Frontal cortex (tissue), 4 donors: ENCODE measurements around the gene TMEM200A. TPM values are rescaled to one million over a fixed set of nuclear protein-coding genes. Genes with fewer than 3 reads are reported as not detected.

Experiments
- DNase-seq, 2 donors: peaks; one replicate each; pipeline ENCODE4 v3.0.0; 2012; ENCODE audit warnings: low spot score in 2 of 2
- FAIRE-seq: peaks from 2 replicates; lab custom pipeline; 2012; peaks lifted over from hg19 to GRCh38; lab: Jason Lieb, UNC
- total RNA-seq: library from RNA; depleted of rRNA; stranded (reverse); fragments of >200 nt; gene quantifications from one replicate; pipeline ENCODE4 v1.2.3, GENCODE V29; 2014
- donor health status: control.
- donor health status: control.
- donor health status: control.

Gene TMEM200A
- total RNA-seq, 1 donor from 2014 or later, result 20.4 TPM

DNA sequence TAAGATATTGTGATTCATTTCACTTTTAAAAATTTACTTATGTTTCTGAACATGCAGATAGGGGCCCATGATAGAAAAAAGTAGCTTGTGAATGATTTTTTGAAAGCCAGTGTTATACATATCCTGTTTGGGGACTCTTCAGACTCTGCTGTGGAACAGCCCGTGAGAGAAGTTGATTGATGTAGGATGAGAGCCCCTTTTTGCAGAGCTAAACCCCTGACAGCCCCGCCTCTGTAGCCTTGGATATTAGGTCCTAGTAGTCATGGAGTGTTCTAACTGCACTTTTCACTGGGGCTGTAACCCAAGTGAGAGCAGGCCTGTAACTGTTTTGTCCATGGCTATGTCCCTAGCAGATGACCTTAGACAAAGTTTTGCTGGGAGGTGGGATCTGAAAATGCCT, 8.2 kb downstream of the TMEM200A start:
- FAIRE-seq (no peak), DNase-seq (no peak)

- FAIRE-seq (no peak), DNase-seq (no peak)
These were observed 11.1 kb downstream of the TMEM200A start for GRCh38 chr6:130376936-130377335.

DNA sequence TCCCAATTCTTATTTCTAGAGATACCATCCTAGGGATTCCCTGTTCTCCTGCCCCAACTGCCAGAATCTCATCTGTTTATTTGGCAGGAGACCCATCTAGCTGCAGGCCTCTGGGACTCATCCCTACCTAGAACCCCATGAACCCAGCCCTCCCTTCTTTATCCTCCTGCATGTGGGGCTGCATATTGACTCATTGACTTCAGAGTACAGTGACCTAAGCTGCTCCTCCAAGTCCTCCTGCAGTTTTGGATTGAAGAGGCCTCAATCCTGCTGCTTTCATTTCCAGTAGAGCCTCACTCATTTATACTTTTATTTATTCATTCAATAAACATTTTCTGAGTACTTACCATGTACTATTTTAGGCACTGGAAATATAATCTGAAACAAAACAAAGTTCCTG, 11.6 kb downstream of the TMEM200A start:
- DNase-seq, result no peak
- no peak for FAIRE-seq

GRCh38 chr6:130377915-130378314, 12.1 kb downstream of the TMEM200A start:
- no peak for DNase-seq
- no peak for FAIRE-seq

- DNase-seq, result no peak
- no peak for FAIRE-seq
These were observed 13.4 kb downstream of the TMEM200A start for GRCh38 chr6:130379223-130379622.

DNA sequence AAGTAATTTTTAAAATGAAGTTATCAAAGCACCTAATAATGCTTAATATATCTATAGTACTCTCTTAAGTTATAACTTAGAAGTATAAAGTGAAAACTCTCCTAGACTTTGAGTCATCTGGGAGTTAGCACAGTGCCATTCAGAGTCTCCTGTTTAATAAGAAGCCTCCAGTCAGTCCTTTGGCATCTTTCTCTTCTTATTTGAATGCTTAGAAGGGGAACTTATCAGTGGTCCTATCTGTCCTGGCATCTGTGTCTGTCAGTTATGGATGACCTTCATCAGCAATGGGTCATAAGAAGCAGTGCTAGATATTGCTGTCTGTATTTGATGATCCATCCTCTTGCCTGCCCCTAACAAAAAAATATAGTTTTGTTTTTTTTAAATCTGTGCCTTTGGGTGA, 15.2 kb downstream of the TMEM200A start:
- FAIRE-seq (no peak), DNase-seq (no peak)

DNA sequence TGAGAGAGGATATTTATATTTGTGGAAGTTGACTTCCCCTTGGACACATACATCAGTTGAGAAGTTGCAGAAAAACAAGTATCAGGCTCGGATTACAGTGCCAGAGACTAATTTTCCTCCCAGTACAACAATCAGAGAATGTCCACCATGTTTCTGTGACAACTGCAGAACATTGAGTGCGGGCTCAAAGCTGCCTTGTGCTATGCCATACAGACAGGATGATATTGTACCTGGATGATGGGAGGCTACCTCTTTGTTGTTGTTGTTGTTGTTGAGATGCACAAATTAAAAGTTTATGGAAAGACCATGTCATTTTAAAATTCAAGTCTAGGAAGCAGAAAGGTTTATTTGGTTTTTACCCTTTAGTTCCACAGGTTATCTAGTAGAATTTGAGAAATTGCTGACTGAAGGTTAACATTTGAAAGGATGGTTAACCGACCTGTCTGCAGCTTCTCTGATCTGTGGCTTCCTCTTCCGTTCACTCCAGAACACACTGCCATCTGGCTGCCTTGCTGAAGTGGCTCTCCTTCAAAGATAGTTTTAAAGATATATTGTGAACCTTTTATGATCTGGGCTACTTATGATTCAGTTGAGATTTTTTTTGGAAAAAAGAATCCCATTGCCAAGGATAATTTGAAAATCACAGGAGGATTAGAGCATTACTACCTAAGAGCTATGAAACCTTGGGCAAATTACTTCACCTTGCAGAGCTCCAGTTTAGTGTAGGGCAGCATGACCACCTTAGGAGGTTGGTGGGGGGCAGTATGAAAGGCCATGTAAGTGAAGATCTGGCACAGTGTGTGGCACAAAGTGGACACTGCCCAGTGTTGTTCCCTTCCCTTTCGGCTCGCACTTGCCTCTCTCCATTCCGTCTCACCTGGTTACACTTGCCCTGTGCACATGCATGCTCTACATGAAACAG, 15.9 kb downstream of the TMEM200A start:
- DNase-seq (no peak), FAIRE-seq (no peak)

GRCh38 chr6:130382872-130383490, 17.2 kb downstream of the TMEM200A start:
- DNase-seq (no peak), FAIRE-seq (no peak)

- no peak for DNase-seq
- no peak for FAIRE-seq
These were observed 19.4 kb downstream of the TMEM200A start for GRCh38 chr6:130385064-130385695.

GRCh38 chr6:130389142-130389541, 23.3 kb downstream of the TMEM200A start:
- FAIRE-seq, result no peak

GRCh38 chr6:130390890-130391289, 25.1 kb downstream of the TMEM200A start:
- FAIRE-seq (no peak), DNase-seq (no peak)

More at GRCh38 chr6:130389142-130389541, 23.3 kb downstream of the TMEM200A start:
- no peak for DNase-seq

- no peak for DNase-seq
- FAIRE-seq, result no peak
These were observed 27.5 kb downstream of the TMEM200A start for GRCh38 chr6:130393306-130393705.

- FAIRE-seq (no peak), DNase-seq (peak in 1 of 2 donors; percentile 5)
These were observed 28.4 kb downstream of the TMEM200A start for GRCh38 chr6:130394246-130394645.

- no peak for DNase-seq
- FAIRE-seq, result no peak
These were observed 29.3 kb downstream of the TMEM200A start for GRCh38 chr6:130395164-130395563.

- no peak for FAIRE-seq
- DNase-seq, result no peak
These were observed 30.9 kb downstream of the TMEM200A start for GRCh38 chr6:130396722-130397121.

DNA sequence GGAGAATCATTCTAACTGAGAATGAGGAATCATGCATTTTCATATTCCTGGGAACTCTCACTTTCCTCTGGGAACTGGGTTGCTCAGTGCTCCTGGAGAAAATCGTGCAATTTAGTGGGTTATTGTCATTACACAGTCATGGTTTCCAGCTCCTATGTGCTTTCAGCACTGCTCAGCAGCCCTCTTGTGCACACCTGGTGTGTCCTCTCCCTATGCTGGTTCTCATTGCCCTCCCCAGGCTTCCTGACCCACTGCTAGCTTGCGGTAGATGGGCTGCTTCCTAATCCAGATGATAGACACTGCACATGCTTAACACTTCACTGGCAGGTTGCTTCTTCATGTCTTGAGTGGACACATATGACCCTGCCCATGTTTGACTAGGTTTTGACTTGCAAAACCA, 39.7 kb downstream of the TMEM200A start:
- no peak for FAIRE-seq
- no peak for DNase-seq

GRCh38 chr6:130407032-130407431, 41.2 kb downstream of the TMEM200A start:
- FAIRE-seq, result no peak
- DNase-seq, result no peak

DNA sequence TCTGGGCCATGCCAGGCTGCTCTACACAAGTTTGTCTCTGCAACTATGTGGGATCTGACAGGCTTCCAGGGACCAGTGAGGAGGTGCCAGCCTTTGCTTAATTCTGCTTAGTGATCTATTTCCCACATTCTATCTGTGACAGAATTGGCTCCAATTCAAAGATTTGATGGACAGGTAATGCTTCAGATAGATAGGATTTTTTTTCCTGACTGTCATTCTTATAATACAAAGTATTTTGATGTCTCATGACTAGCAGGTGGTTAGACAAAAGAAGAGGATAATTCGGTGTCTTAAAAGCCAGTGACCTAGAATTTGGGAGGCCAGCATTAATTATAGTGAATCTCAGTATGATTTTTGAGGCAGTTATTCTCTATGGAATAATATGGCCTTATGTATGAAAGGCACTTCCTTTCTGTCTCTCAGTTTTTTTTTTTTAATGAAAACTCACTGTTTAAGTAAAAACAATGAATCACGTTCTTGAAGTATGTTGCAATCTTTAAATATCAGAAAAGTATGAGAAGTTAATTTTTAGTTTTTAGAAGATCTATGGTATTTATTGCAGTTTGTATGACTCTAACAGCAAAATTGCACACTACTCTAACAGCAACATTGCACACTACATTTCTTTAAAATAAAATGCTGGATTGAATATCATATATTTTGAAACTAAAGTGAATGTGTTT, 43.7 kb downstream of the TMEM200A start:
- no peak for FAIRE-seq
- DNase-seq, result no peak

GRCh38 chr6:130411481-130411880, 45.7 kb downstream of the TMEM200A start:
- FAIRE-seq (no peak), DNase-seq (no peak)

DNA sequence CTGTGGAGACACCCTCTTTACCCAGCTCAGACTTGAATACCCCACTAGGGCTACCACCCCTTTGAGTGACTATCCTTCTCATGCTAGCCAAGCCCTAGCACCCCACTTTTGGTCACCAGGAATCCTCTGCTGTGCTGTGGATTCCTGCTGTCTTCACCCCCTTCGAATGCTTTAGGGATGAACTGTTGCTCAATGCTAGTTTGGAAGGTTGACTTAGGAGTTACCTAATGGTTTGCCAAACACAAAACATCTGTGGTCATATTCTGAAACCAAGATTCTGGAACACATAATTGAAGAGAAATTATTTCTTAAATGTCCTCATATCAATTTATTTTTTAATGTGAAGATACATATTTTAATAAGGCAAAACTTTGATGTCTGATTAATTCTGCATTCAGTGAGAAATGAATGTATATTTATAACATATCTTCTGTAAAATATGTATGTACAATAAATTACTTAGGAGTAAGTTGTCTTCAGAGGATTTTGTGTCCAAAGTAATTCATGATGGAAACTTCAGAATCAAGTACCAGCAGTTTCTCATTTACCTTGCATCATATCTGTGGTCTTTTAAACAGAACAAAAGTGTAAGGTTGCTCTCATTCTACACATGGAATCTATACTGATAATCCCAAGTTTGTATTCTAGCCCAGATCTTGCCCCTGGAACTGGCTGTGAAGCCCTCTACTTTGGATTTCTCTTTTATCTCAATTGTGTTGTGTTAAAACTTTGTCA, 46.9 kb downstream of the TMEM200A start:
- FAIRE-seq (no peak), DNase-seq (no peak)
